H1 (cell line): ENCODE measurements around the gene CLIP3. TPM values are rescaled to one million over a fixed set of nuclear protein-coding genes. Genes with fewer than 3 reads are reported as not detected.

Experiments used
- CREB1 ChIP-seq: IDR thresholded peaks from 2 replicates; pipeline ENCODE4 v1.6.1; 2012; ENCODE audit warnings: inconsistent platforms
- polyA plus RNA-seq, 7 experiments: library from polyadenylated mRNA; depleted of rRNA in 3 of 7; stranded (reverse) in 5 of 7; unstranded in 2 of 7; fragments of >200 nt in 5 of 7; fragments of 200-250 nt in 2 of 7; gene quantifications; 1 replicate in 5 of 7; 2 replicates in 1 of 7; 4 replicates in 1 of 7; pipeline versions ENCODE4 v1.2.1 to v1.2.3, GENCODE V29; 2011 to 2013; ENCODE audit warnings: missing spikeins in 2 of 7, mixed read lengths in 2 of 7
- total RNA-seq: library from RNA; stranded (reverse); fragmentation: NEBNext Ultra II Directional; extraction: Animal tissue kit (Norgen Biotek cat#: 25700); gene quantifications from 2 replicates; pipeline ENCODE4 v1.2.1, GENCODE V29; 2021

Gene CLIP3
- total and polyA plus RNA-seq, 2 of the 8 experiments (the other 6 are each of a cell fraction or from before 2014, with no cell fraction given), result 5.9 to 21.7 TPM

DNA sequence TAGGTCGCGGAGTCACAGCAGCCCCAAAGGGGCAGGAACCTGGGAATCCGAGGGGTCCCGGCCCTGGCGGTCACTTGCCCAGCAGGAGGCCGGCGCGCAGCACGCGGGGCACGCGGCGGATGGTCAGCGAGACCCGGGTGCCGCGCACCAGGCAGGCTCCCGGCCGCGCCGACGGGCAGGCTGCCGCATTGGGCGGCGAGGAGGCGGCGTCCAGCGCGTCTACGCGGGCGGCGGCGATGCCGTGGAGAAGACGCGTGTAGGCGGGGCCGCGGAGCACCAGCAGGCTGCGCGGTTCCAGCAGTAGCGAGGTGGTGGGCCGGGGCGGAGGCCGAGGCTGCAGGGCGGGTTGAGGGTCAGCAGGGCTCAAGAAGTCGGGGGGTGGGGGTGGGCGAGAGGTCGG, 23.5 kb downstream of the CLIP3 start (continued):
- TF ChIP-seq CREB1, result peak; percentile 53; the same call in 1 of the 2 replicates
